Suprapubic skin (tissue), 4 donors: ENCODE results near the gene GLMN. TPM values are rescaled to one million over a fixed set of nuclear protein-coding genes. Genes with fewer than 3 reads are reported as not detected.

ENCODE experiments used
- DNase-seq, 2 donors: peaks; one replicate each; pipeline ENCODE4 v3.0.0-alpha.2; 2019; ENCODE audit warnings: low spot score in 2 of 2
- H3K27ac ChIP-seq: fragments of 200-600 bp; sonication (generic); one replicate; pipeline ENCODE4 v1.5.1; 2019
- H3K27me3 ChIP-seq: fragments of 200-600 bp; sonication (generic); one replicate; pipeline ENCODE4 v1.5.1; 2019
- H3K36me3 ChIP-seq: fragments of 200-600 bp; sonication (generic); one replicate; pipeline ENCODE4 v1.5.1; 2019
- H3K4me1 ChIP-seq: fragments of 200-600 bp; sonication (generic); one replicate; pipeline ENCODE4 v1.5.1; 2019
- H3K4me3 ChIP-seq: fragments of 200-600 bp; sonication (generic); one replicate; pipeline ENCODE4 v1.5.1; 2019; ENCODE audit warnings: mild to moderate bottlenecking
- H3K9me3 ChIP-seq: fragments of 200-600 bp; sonication (generic); one replicate; pipeline ENCODE4 v1.5.1; 2019
- EP300 ChIP-seq: sonication (generic); formaldehyde crosslinking; IDR thresholded peaks from one replicate; pipeline ENCODE4 v1.6.1; 2017; ENCODE audit warnings: antibody characterized with exemption
- POLR2A ChIP-seq, 2 donors: fragments of 450-650 bp; IDR thresholded peaks; one replicate each; pipeline ENCODE4 v1.6.1; 2017; ENCODE audit warnings: antibody characterized with exemption in 2 of 2, mild to moderate bottlenecking in 2 of 2, moderate library complexity in 2 of 2
- POLR2AphosphoS5 ChIP-seq, 3 donors: sonication (generic); formaldehyde crosslinking; IDR thresholded peaks; one replicate each; pipeline ENCODE4 v1.6.1; 2017; ENCODE audit warnings: antibody characterized with exemption in 3 of 3
- WGBS: methylation state at CpG from one replicate; pipeline ENCODE4 v1.1.5; 2018; 5-methylcytosine and 5-hydroxymethylcytosine counted together
- total RNA-seq, 4 donors: library from RNA; depleted of rRNA; stranded (reverse); fragments of >200 nt; gene quantifications; one replicate each; pipeline ENCODE4 v1.1.0, GENCODE V29; 2016
- TF ChIP-seq, protein P1 (sequence below), 2 donors: fragments of 200-600 bp in 1 of 2; fragments of 450-650 bp in 1 of 2; sonication (generic) in 1 of 2; IDR thresholded peaks; one replicate each; pipeline ENCODE4 v1.5.1; 2016 to 2019; ENCODE audit warnings: antibody characterized with exemption in 2 of 2, mild to moderate bottlenecking in 1 of 2, moderate library complexity in 1 of 2

GLMN gene
- total RNA-seq, 4 donors from 2014 or later: 8.9 to 31.9 (median 11.0) TPM

DNA sequence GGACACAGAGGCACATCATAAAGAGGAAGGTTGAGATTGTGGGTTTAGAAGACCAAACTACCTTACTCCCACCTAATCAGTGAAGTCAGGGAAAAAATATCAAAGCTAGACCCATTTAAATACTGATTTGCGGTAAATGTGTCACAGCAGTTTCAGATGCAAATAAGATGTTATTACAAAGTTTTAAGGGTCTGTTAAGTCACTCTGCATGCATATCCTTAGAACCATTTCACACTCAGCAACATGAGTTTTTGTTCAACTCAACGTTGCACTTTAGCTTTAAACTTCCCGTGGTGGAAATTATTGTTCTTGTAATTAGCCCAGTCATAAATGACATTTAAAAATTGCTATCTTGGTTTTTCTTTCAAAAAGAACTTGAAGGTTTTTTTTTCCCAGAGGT lies 34.9 kb upstream of the GLMN start:
- Histone ChIP-seq H3K27me3 (no peaks in the 10 kb centered on the region), H3K9me3 (peaks cover 7% of the 10 kb centered on the region), H3K4me1 (no peaks in the 10 kb centered on the region), H3K36me3 (peaks cover 35% of the 10 kb centered on the region), H3K4me3 (no peak overlapping the region), H3K27ac (no peak overlapping the region)
- no peak for DNase-seq
- 64% methylated on average over 3 of the region's 3 CpGs for WGBS
- TF ChIP-seq EP300 (no peak), POLR2A (IDR thresholded peaks at IDR 0.05) (no peak), POLR2AphosphoS5 (IDR thresholded peaks at IDR 0.05) (no peak)
- TF ChIP-seq, protein P1, sequence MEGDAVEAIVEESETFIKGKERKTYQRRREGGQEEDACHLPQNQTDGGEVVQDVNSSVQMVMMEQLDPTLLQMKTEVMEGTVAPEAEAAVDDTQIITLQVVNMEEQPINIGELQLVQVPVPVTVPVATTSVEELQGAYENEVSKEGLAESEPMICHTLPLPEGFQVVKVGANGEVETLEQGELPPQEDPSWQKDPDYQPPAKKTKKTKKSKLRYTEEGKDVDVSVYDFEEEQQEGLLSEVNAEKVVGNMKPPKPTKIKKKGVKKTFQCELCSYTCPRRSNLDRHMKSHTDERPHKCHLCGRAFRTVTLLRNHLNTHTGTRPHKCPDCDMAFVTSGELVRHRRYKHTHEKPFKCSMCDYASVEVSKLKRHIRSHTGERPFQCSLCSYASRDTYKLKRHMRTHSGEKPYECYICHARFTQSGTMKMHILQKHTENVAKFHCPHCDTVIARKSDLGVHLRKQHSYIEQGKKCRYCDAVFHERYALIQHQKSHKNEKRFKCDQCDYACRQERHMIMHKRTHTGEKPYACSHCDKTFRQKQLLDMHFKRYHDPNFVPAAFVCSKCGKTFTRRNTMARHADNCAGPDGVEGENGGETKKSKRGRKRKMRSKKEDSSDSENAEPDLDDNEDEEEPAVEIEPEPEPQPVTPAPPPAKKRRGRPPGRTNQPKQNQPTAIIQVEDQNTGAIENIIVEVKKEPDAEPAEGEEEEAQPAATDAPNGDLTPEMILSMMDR (IDR thresholded peaks at IDR 0.05): no peak

DNA sequence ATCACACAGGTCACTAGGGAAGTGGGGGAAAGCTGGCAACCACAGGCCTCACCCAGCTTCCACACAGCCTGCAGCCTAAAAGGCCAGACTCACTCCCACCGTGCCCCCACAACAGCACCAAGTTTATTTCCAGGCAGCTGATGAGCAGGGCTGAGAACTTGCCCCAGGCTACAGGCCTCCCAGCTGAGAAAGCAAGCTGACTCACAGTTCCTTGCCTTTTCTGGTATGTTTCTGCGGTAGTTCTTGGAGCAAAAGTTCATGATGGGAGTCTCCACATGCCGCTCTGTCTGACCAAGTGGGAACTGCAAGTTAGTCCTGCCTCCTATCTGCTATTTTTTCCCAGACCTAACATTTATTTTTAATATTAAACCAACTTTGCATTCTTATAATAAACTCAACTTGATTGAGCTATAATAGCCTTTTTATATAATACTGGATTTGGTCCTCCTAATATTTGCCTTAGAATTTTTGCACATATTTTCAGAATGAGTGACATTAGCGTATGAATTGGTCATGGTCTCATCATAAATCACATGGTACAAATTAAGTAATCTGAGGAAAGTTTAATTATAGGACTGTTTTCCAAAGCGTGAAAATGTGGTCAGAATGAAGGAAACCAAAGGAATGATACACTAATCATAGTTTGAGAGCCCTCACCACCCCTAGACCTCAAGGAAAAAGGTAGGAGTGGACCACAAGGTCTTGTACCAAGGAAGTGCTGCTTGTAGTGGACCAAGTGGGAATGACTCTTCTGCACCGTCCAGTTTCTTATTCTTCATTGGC lies 30.8 kb upstream of the GLMN start:
- Histone ChIP-seq H3K36me3 (peaks cover 52% of the 10 kb centered on the region), H3K27ac (no peak overlapping the region), H3K9me3 (peaks cover 15% of the 10 kb centered on the region)

DNA sequence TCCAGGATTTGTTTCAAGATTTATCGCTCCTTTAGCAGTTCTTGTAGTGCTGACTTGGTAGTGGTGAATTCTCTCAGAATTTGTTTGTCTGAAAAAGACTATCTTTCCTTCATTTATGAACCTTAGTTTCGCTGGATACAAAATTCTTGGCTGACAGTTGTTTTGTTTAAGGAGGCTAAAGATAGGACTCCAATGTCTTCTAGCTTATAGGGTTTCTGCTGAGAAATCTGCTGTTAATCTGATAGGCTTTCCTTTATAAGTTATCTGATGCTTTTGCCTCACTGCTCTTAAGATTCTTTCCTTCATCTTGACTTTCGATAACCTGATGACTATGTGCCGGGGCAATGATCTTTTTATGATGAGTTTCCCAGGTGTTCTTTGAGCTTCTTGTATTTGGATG lies 29.0 kb upstream of the GLMN start:
- Histone ChIP-seq H3K27ac (no peak overlapping the region), H3K4me1 (no peaks in the 10 kb centered on the region), H3K36me3 (peaks cover 62% of the 10 kb centered on the region), H3K9me3 (peaks cover 15% of the 10 kb centered on the region), H3K4me3 (no peak overlapping the region), H3K27me3 (no peaks in the 10 kb centered on the region)
- no peak for DNase-seq
- TF ChIP-seq POLR2A (IDR thresholded peaks at IDR 0.05) (no peak), EP300 (no peak), POLR2AphosphoS5 (IDR thresholded peaks at IDR 0.05) (no peak)
- TF ChIP-seq, protein P1 (IDR thresholded peaks at IDR 0.05): no peak
- 96% methylated on average over 4 of the region's 4 CpGs for WGBS

More for the DNA sequence above, 30.8 kb upstream of the GLMN start:
- 98% methylated on average over 6 of the region's 6 CpGs for WGBS
- Histone ChIP-seq H3K4me1 (no peaks in the 10 kb centered on the region), H3K27me3 (no peaks in the 10 kb centered on the region), H3K4me3 (no peak overlapping the region)
- no peak for DNase-seq
- TF ChIP-seq, protein P1 (IDR thresholded peaks at IDR 0.05): no peak
- no peak for TF ChIP-seq POLR2AphosphoS5 (IDR thresholded peaks at IDR 0.05)
- TF ChIP-seq EP300: no peak
- no peak for TF ChIP-seq POLR2A (IDR thresholded peaks at IDR 0.05)

DNA sequence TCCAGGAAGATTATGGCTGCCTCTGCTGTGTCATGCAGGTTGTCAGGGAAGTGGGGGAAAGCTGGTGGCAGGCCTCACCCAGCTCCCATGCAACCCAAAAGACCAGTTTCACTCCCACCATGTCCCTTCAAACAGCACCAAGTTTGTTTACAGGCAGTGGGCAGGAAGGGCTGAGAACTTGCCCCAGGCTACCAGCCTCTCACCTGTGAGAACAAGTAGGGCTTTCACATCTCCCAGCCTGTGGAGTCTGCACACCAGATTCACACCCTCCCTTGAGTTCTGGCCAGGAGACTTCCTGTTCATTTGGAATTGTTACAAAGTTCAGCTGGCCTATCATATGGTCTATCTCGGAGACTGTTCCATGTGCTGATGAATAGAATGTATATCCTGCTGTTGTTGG lies 27.9 kb upstream of the GLMN start:
- Histone ChIP-seq H3K27ac (no peak overlapping the region), H3K4me1 (no peaks in the 10 kb centered on the region), H3K9me3 (peaks cover 15% of the 10 kb centered on the region), H3K27me3 (no peaks in the 10 kb centered on the region), H3K36me3 (peaks cover 72% of the 10 kb centered on the region), H3K4me3 (no peak overlapping the region)
- DNase-seq: no peak
- WGBS: 80% methylated on average over 1 of the region's 1 CpG
- TF ChIP-seq EP300 (no peak), POLR2AphosphoS5 (IDR thresholded peaks at IDR 0.05) (no peak), POLR2A (IDR thresholded peaks at IDR 0.05) (no peak)
- TF ChIP-seq, protein P1 (IDR thresholded peaks at IDR 0.05): no peak

DNA sequence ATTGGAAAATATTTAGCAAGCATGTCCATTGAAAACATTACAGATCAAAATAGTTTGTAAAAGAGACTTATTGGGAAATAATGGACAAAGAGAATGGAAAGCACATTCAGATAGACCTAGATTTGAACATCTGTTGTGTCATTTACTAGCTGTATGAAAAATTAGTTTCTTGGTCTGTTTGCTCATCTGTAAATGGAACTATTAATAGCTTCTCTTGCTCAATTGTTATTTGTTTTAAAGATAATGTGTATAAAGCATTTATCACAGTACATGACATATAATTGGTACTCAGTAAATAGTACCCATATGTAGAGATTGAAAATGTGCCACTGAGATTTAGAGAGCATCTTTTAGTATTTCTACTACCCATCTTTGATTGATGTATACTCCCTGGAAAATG lies 26.0 kb upstream of the GLMN start:
- Histone ChIP-seq H3K27ac (no peak overlapping the region), H3K27me3 (no peaks in the 10 kb centered on the region), H3K4me1 (no peaks in the 10 kb centered on the region), H3K36me3 (peaks cover 80% of the 10 kb centered on the region), H3K4me3 (no peak overlapping the region), H3K9me3 (peaks cover 15% of the 10 kb centered on the region)
- DNase-seq: no peak
- TF ChIP-seq, protein P1 (IDR thresholded peaks at IDR 0.05): no peak
- TF ChIP-seq EP300 (no peak), POLR2AphosphoS5 (IDR thresholded peaks at IDR 0.05) (no peak)
